Astrocyte (in vitro differentiated cells and primary cell): Measurements from ENCODE around the gene FCGR1A. TPM values are rescaled to one million over a fixed set of nuclear protein-coding genes. Genes with fewer than 3 reads are reported as not detected.
"Not testable (repeated sequence)": the region's sequence is repeated elsewhere in the genome, so short reads cannot be mapped to it uniquely, and the experiment has no call there.

ENCODE experiments used
- DNase-seq: peaks from one replicate; pipeline ENCODE4 v3.0.0-alpha.2; 2010; ENCODE audit warnings: low read depth
- FAIRE-seq: peaks from 2 replicates; lab custom pipeline; 2011; peaks lifted over from hg19 to GRCh38; lab: Jason Lieb, UNC
- H2AFZ ChIP-seq: 2 replicates; pipeline ENCODE4 v1.6.0; 2012; ENCODE audit warnings: low read depth, low read length, inconsistent platforms
- H3K27ac ChIP-seq: 2 replicates; pipeline ENCODE4 v1.5.1; 2011; ENCODE audit warnings: low read depth, low read length, inconsistent platforms
- H3K27me3 ChIP-seq: 2 replicates; pipeline ENCODE4 v1.6.0; 2011; ENCODE audit warnings: low read length, inconsistent platforms; ENCODE audit not compliant: insufficient read depth
- H3K36me3 ChIP-seq: 2 replicates; pipeline ENCODE4 v1.5.1; 2011; ENCODE audit warnings: low read length, inconsistent platforms; ENCODE audit not compliant: insufficient read depth
- H3K4me1 ChIP-seq: 2 replicates; pipeline ENCODE4 v1.5.1; 2011; ENCODE audit warnings: low read length, inconsistent platforms; ENCODE audit not compliant: insufficient read depth
- H3K4me2 ChIP-seq: 2 replicates; pipeline ENCODE4 v1.6.0; 2012; ENCODE audit warnings: low read length, inconsistent platforms
- H3K4me3 ChIP-seq: 2 replicates; pipeline ENCODE4 v1.5.1; 2011; ENCODE audit warnings: low read depth, mild to moderate bottlenecking, low read length, inconsistent platforms; ENCODE audit not compliant: insufficient read depth
- H3K79me2 ChIP-seq: 2 replicates; pipeline ENCODE4 v1.6.0; 2012; ENCODE audit warnings: mild to moderate bottlenecking, low read length, inconsistent platforms; ENCODE audit not compliant: insufficient read depth
- H3K9ac ChIP-seq: 2 replicates; pipeline ENCODE4 v1.6.0; 2012; ENCODE audit warnings: mild to moderate bottlenecking, low read length, inconsistent platforms
- H3K9me3 ChIP-seq: 2 replicates; pipeline ENCODE4 v1.5.1; 2012; ENCODE audit warnings: low read depth, mild to moderate bottlenecking, low read length, inconsistent platforms; ENCODE audit not compliant: insufficient read depth
- H4K20me1 ChIP-seq: 2 replicates; pipeline ENCODE4 v1.6.0; 2012; ENCODE audit warnings: low read length, inconsistent platforms; ENCODE audit not compliant: insufficient read depth
- H3K27ac Mint-ChIP-seq: one replicate; pipeline ENCODE4 v1.8.0; 2021; ENCODE audit warnings: mild to moderate bottlenecking, mixed read lengths; ENCODE audit not compliant: unreplicated experiment
- H3K27me3 Mint-ChIP-seq: one replicate; pipeline ENCODE4 v1.8.0; 2021; ENCODE audit warnings: low read depth, mixed read lengths; ENCODE audit not compliant: unreplicated experiment
- H3K36me3 Mint-ChIP-seq: one replicate; pipeline ENCODE4 v1.8.0; 2021; ENCODE audit warnings: low read depth, mixed read lengths; ENCODE audit not compliant: unreplicated experiment
- H3K4me1 Mint-ChIP-seq: one replicate; pipeline ENCODE4 v1.8.0; 2021; ENCODE audit warnings: low read depth, mixed read lengths; ENCODE audit not compliant: unreplicated experiment
- H3K4me3 Mint-ChIP-seq: one replicate; pipeline ENCODE4 v1.8.0; 2021; ENCODE audit warnings: mild to moderate bottlenecking, moderate library complexity, mixed read lengths; ENCODE audit not compliant: unreplicated experiment
- H3K9me3 Mint-ChIP-seq: one replicate; pipeline ENCODE4 v1.8.0; 2021; ENCODE audit warnings: mild to moderate bottlenecking, mixed read lengths; ENCODE audit not compliant: unreplicated experiment
- total RNA-seq: library from RNA; stranded (reverse); gene quantifications from 2 replicates; pipeline ENCODE4 v1.2.1, GENCODE V29; 2021

FCGR1A gene
- total RNA-seq, 1 donor from 2014 or later = not detected

DNA sequence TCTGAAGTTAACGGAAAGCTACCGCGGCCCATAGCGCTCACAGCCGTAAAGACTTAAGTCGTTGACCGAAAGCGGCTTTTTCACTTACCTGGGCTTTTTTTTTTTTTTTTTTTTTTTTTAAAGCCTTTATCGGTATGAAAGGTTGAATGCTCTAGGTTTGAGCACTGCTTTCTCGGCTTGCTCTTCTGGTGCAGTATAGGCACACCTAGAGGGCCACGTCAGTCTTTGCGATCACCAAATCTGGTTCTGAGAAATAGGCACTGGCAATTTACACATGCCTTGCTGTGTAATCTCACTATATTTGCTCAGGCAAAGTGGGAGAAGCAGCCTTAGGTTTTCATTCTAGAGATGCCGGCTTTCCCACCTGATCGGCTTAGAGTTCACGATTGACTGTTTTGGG, 50.6 kb downstream of the FCGR1A start:
- H3K36me3 ChIP-seq, H3K4me1 Mint-ChIP-seq, H3K4me1 ChIP-seq, H4K20me1 ChIP-seq, H3K36me3 Mint-ChIP-seq, H3K4me3 ChIP-seq, DNase-seq, FAIRE-seq, H3K27me3 Mint-ChIP-seq, H3K4me3 Mint-ChIP-seq, H3K27me3 ChIP-seq, H3K79me2 ChIP-seq, H3K9me3 ChIP-seq, H3K4me2 ChIP-seq, H3K9me3 Mint-ChIP-seq, H3K27ac Mint-ChIP-seq, H3K9ac ChIP-seq, H3K27ac ChIP-seq, H2AFZ ChIP-seq: not testable (repeated sequence)

DNA sequence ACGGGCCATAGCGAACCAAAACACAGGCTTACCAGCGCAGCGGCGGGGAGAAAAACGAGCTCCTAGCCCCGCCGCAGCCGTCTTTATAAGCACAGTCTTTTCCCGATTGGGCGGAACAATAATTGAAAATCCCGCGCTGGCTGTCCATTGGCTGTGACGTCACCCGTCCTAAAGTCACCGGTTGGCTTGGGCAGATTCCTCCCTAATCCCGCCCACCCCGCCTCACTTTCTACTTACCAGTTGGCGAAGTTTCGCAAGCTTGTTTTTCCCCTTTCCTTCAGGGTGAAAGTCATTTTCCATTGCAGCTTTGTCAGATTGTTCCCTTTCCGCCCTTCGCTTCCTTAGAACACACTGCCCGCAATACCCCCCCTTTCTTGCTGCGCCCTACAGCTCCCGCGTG, 58.7 kb downstream of the FCGR1A start:
- peaks cover 29% of the 10 kb centered on the region for H3K79me2 ChIP-seq
- H3K4me3 Mint-ChIP-seq, DNase-seq, H3K36me3 ChIP-seq, H3K4me2 ChIP-seq, H3K9ac ChIP-seq, H3K27ac ChIP-seq, H3K27ac Mint-ChIP-seq, H3K9me3 Mint-ChIP-seq, H3K27me3 ChIP-seq, H3K4me3 ChIP-seq, FAIRE-seq, H2AFZ ChIP-seq, H3K27me3 Mint-ChIP-seq, H3K36me3 Mint-ChIP-seq, H3K9me3 ChIP-seq: not testable (repeated sequence)
- peaks cover 14% of the 10 kb centered on the region for H3K4me1 Mint-ChIP-seq
- H3K4me1 ChIP-seq = peaks cover 15% of the 10 kb centered on the region
- peaks cover 20% of the 10 kb centered on the region for H4K20me1 ChIP-seq

Other genes starting within 250 kb of the FCGR1A start
- gene PPIAL4C, start 198.8 kb upstream of the FCGR1A start, total RNA-seq = not detected in 2 replicates
- 6.1 and 7.0 TPM in 2 replicates for gene BOLA1, start 116.9 kb downstream of the FCGR1A start, total RNA-seq
- 6.4 and 6.8 TPM in 2 replicates for gene SV2A, start 135.2 kb downstream of the FCGR1A start, total RNA-seq
- 73.2 and 74.0 TPM in 2 replicates for gene SF3B4, start 145.1 kb downstream of the FCGR1A start, total RNA-seq
- gene MTMR11, start 154.2 kb downstream of the FCGR1A start, total RNA-seq = 4.0 and 5.0 TPM in 2 replicates
- 31.9 and 33.1 TPM in 2 replicates for gene OTUD7B, start 228.0 kb downstream of the FCGR1A start, total RNA-seq